22Rv1 (cell line): Measurements from ENCODE around the gene RAB12.

ENCODE experiments used
- CTCF ChIP-seq: fragments of 450-650 bp; IDR thresholded peaks from 2 replicates; pipeline ENCODE4 v1.5.1; 2017; ENCODE audit warnings: mild to moderate bottlenecking
- ZFX ChIP-seq: fragments of 450-650 bp; IDR thresholded peaks from 2 replicates; pipeline ENCODE4 v1.6.1; 2017; ENCODE audit warnings: antibody characterized with exemption, borderline replicate concordance

DNA sequence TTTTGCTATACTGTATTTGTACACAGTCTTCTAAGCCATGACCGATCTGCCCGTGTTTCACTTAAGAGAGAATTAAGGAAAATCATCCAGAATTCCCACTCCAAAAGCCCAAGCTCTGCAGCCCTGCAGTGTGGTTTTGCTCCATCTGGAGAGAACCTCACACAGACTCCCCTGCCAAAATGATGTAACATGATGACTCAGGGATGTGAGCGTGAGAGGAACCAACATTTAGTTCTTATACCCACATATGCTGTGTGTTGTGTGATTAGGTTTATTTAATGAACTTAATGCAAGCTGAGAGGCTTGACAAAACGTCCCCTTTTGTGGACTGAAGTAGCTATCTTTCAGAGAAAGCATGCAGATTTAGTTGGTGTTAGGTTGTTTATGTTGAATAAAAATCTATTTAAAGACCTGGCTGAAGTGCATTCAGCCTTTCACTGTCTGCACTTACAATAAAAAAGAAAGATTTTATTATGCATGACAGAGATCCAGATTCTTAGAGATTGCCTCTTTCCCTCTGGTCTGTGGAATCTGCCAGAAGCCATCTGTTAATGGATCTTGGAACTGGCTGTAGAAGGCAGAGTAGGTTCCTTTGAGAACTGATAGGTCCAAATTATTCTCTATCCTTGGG lies 6.3 kb downstream of the RAB12 start:
- TF ChIP-seq CTCF (no peak), ZFX (no peak)
